Keratinocyte (primary cell): ENCODE measurements around the gene RNF144B. TPM values are rescaled to one million over a fixed set of nuclear protein-coding genes. Genes with fewer than 3 reads are reported as not detected.
"Not testable (repeated sequence)": the region's sequence is repeated elsewhere in the genome, so short reads cannot be mapped to it uniquely, and the experiment has no call there.

Experiments used
- DNase-seq: peaks from one replicate; pipeline ENCODE4 v3.0.0-alpha.2; 2011; ENCODE audit warnings: low read depth, missing footprints, low spot score
- FAIRE-seq: peaks from 2 replicates; lab custom pipeline; 2011; peaks lifted over from hg19 to GRCh38; lab: Jason Lieb, UNC
- H2AFZ ChIP-seq: 2 replicates; pipeline ENCODE4 v1.6.0; 2012; ENCODE audit warnings: low read length, control low read depth, inconsistent platforms; ENCODE audit not compliant: control insufficient read depth
- H3K27ac ChIP-seq: 2 replicates; pipeline ENCODE4 v1.5.1; 2011; ENCODE audit warnings: low read length; ENCODE audit not compliant: control insufficient read depth, insufficient read depth
- H3K27me3 ChIP-seq: 3 replicates; pipeline ENCODE4 v1.6.0; 2011; ENCODE audit warnings: low read length; ENCODE audit not compliant: control insufficient read depth, insufficient read depth; ENCODE audit errors: extremely low read depth
- H3K36me3 ChIP-seq, 2 experiments: 2 replicates in 1 of 2; 3 replicates in 1 of 2; pipeline ENCODE4 v1.5.1; 2011; ENCODE audit warnings: low read length in 2 of 2, mild to moderate bottlenecking in 1 of 2; ENCODE audit not compliant: control insufficient read depth in 2 of 2, insufficient read depth in 2 of 2; ENCODE audit errors: extremely low read depth in 1 of 2
- H3K4me1 ChIP-seq: 3 replicates; pipeline ENCODE4 v1.5.1; 2011; ENCODE audit warnings: low read length; ENCODE audit not compliant: control insufficient read depth, insufficient read depth; ENCODE audit errors: extremely low read depth
- H3K4me2 ChIP-seq: 3 replicates; pipeline ENCODE4 v1.6.0; 2011; ENCODE audit warnings: low read depth, low read length; ENCODE audit not compliant: control insufficient read depth, insufficient read depth; ENCODE audit errors: extremely low read depth
- H3K4me3 ChIP-seq, 3 experiments: fragments of 200-600 bp in 1 of 3; sonication (generic) in 1 of 3; 2 replicates in 2 of 3; 3 replicates in 1 of 3; pipeline ENCODE4 v1.5.1; 2011 to 2016; ENCODE audit warnings: low read length in 3 of 3, mild to moderate bottlenecking in 3 of 3, control low read depth in 2 of 3, inconsistent platforms in 1 of 3, low read depth in 1 of 3, mixed read lengths in 1 of 3, mixed run types in 1 of 3, moderate library complexity in 1 of 3; ENCODE audit not compliant: control insufficient read depth in 2 of 3, insufficient read depth in 2 of 3; ENCODE audit errors: extremely low read depth in 1 of 3
- H3K79me2 ChIP-seq: 2 replicates; pipeline ENCODE4 v1.6.0; 2012; ENCODE audit warnings: low read length; ENCODE audit not compliant: control insufficient read depth, insufficient read depth
- H3K9ac ChIP-seq: 3 replicates; pipeline ENCODE4 v1.6.0; 2011; ENCODE audit warnings: low read length; ENCODE audit not compliant: control insufficient read depth, insufficient read depth; ENCODE audit errors: extremely low read depth
- H3K9me1 ChIP-seq: 3 replicates; pipeline ENCODE4 v1.6.0; 2011; ENCODE audit warnings: low read length; ENCODE audit not compliant: control insufficient read depth, insufficient read depth; ENCODE audit errors: extremely low read depth
- H3K9me3 ChIP-seq: 2 replicates; pipeline ENCODE4 v1.5.1; 2012; ENCODE audit warnings: low read depth, low read length; ENCODE audit not compliant: control insufficient read depth
- H4K20me1 ChIP-seq: 3 replicates; pipeline ENCODE4 v1.6.0; 2011; ENCODE audit warnings: low read length; ENCODE audit not compliant: control insufficient read depth, insufficient read depth; ENCODE audit errors: extremely low read depth
- CTCF ChIP-seq, 3 experiments: IDR thresholded peaks in 1 of 3; conservative IDR thresholded peaks in 1 of 3; optimal IDR thresholded peaks in 1 of 3; 2 replicates in 2 of 3; 3 replicates in 1 of 3; pipeline versions ENCODE3 to v1.5.1; 2011; ENCODE audit warnings: low read length in 3 of 3, mild to moderate bottlenecking in 3 of 3, moderate library complexity in 2 of 3, control low read depth in 1 of 3, inconsistent platforms in 1 of 3; ENCODE audit not compliant: insufficient read depth in 2 of 3; ENCODE audit errors: extremely low read depth in 1 of 3
- EZH2 ChIP-seq: IDR thresholded peaks from one replicate; pipeline ENCODE4 v1.6.1; 2012; ENCODE audit warnings: inconsistent platforms, mild to moderate bottlenecking, low read length, moderate library complexity
- dilution Hi-C: fragments of 300-500 bp; cut with MboI; formaldehyde crosslinking; loops from one replicate; pipeline ENCODE4 v1.7.0; 2020; ENCODE audit warnings: low sequenced_read_pairs; ENCODE audit not compliant: extremely low pct_ligation_motif_present
- polyA plus RNA-seq, 5 experiments: library from polyadenylated mRNA; depleted of rRNA in 3 of 5; stranded (reverse) in 3 of 5; stranded (forward) in 1 of 5; unstranded in 1 of 5; fragments of >200 nt; gene quantifications; 1 replicate in 1 of 5; 2 replicates in 3 of 5; 3 replicates in 1 of 5; pipeline versions ENCODE4 v1.2.1 to v1.2.3, GENCODE V29; 2011 to 2012; ENCODE audit warnings: missing spikeins in 2 of 5, low read depth in 1 of 5, low replicate concordance in 1 of 5

Gene RNF144B
- polyA plus RNA-seq, 1 donor (not counting 4 experiments of a cell fraction or from before 2014, with no cell fraction given), result 9.0 TPM

GRCh38 chr6:18353251-18353650 is 33.9 kb upstream of the RNF144B start:
- H3K27ac ChIP-seq, result peak overlapping the region; percentile 77
- H2AFZ ChIP-seq, result peak overlapping the region; percentile 2
- dilution Hi-C loops, result no loop called here
- H3K4me1 ChIP-seq, result peaks cover 40% of the 10 kb centered on the region
- FAIRE-seq (no peak), DNase-seq (no peak)
- H3K9me1 ChIP-seq, result no peaks in the 10 kb centered on the region
- peak overlapping the region; percentile 39 for H3K4me2 ChIP-seq
- H3K4me3 ChIP-seq, result no peak overlapping the region
- H3K9me3 ChIP-seq, result no peaks in the 10 kb centered on the region
- peak overlapping the region; percentile 19 for H3K9ac ChIP-seq
- no peaks in the 10 kb centered on the region for H4K20me1 ChIP-seq
- H3K36me3 ChIP-seq, result no peaks in the 10 kb centered on the region
- H3K79me2 ChIP-seq, result no peaks in the 10 kb centered on the region
- TF ChIP-seq CTCF (optimal IDR thresholded peaks at IDR 0.05 in 1 of 3, IDR thresholded peaks at IDR 0.05 in 1 of 3, conservative IDR thresholded peaks at IDR 0.05 in 1 of 3; ENCODE audit: extremely low read depth in 1 of 3, insufficient read depth in 2 of 3, low read length in 3 of 3) (no peak), EZH2 (no peak)
- H3K27me3 ChIP-seq, result no peaks in the 10 kb centered on the region

- H3K27ac ChIP-seq, H3K9me1 ChIP-seq, H3K4me3 ChIP-seq, H3K9me3 ChIP-seq, H4K20me1 ChIP-seq, H3K27me3 ChIP-seq, H3K9ac ChIP-seq, FAIRE-seq, H3K4me2 ChIP-seq, dilution Hi-C loops, H3K79me2 ChIP-seq, H3K36me3 ChIP-seq, H2AFZ ChIP-seq, DNase-seq: not testable (repeated sequence)
- peaks cover 16% of the 10 kb centered on the region for H3K4me1 ChIP-seq
Observed at GRCh38 chr6:18357546-18357945, 29.6 kb upstream of the RNF144B start.

GRCh38 chr6:18359237-18359885 is 27.8 kb upstream of the RNF144B start:
- no peak for TF ChIP-seq CTCF (optimal IDR thresholded peaks at IDR 0.05 in 1 of 3, IDR thresholded peaks at IDR 0.05 in 1 of 3, conservative IDR thresholded peaks at IDR 0.05 in 1 of 3; ENCODE audit: extremely low read depth in 1 of 3, insufficient read depth in 2 of 3, low read length in 3 of 3)
- no peak for TF ChIP-seq EZH2
- no peaks in the 10 kb centered on the region for H4K20me1 ChIP-seq
- H3K79me2 ChIP-seq, result no peaks in the 10 kb centered on the region
- no peaks in the 10 kb centered on the region for H3K27me3 ChIP-seq
- no peak overlapping the region for H3K9ac ChIP-seq
- FAIRE-seq, result no peak
- no peaks in the 10 kb centered on the region for H3K36me3 ChIP-seq
- H3K27ac ChIP-seq, result no peak overlapping the region
- H3K9me1 ChIP-seq, result no peaks in the 10 kb centered on the region
- DNase-seq, result no peak
- H2AFZ ChIP-seq, result no peak overlapping the region
- dilution Hi-C loops, result no loop called here
- no peaks in the 10 kb centered on the region for H3K9me3 ChIP-seq
- H3K4me1 ChIP-seq, result peaks cover 12% of the 10 kb centered on the region
- no peak overlapping the region for H3K4me2 ChIP-seq
- no peak overlapping the region for H3K4me3 ChIP-seq
